Measurements from ENCODE around the gene ST8SIA2. TPM values are rescaled to one million over a fixed set of nuclear protein-coding genes. Genes with fewer than 3 reads are reported as not detected.
A peak's percentile ranks its signal among the peaks of the same experiment; 100 is the strongest.

ST8SIA2 gene
- polyA plus RNA-seq, 1 donor from 2014 or later: 24.0 TPM

DNA sequence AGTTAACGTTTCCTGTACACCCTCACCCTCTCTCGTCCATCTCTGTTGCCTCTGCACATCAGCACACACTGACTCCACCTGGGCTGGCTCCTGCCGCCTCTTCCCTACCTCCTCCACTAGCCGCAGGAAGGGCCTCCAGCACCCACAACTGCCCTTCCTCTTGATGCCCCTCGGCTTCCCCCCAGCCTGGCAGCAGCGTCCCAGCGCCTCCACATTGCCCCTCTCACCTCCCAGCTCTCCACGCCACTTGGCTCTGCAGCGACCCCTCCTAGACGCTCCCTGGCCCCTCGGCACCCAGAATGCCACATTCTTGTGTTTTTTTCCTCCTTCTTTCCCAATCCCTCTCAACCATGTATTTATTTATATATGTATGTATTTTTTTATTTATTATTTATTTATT is 73.6 kb downstream of the ST8SIA2 start:
- TF ChIP-seq, protein P1, sequence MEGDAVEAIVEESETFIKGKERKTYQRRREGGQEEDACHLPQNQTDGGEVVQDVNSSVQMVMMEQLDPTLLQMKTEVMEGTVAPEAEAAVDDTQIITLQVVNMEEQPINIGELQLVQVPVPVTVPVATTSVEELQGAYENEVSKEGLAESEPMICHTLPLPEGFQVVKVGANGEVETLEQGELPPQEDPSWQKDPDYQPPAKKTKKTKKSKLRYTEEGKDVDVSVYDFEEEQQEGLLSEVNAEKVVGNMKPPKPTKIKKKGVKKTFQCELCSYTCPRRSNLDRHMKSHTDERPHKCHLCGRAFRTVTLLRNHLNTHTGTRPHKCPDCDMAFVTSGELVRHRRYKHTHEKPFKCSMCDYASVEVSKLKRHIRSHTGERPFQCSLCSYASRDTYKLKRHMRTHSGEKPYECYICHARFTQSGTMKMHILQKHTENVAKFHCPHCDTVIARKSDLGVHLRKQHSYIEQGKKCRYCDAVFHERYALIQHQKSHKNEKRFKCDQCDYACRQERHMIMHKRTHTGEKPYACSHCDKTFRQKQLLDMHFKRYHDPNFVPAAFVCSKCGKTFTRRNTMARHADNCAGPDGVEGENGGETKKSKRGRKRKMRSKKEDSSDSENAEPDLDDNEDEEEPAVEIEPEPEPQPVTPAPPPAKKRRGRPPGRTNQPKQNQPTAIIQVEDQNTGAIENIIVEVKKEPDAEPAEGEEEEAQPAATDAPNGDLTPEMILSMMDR (IDR thresholded peaks at IDR 0.05; ENCODE audit: poor library complexity, severe bottlenecking): no peak
- no peak for TF ChIP-seq RAD21 (conservative IDR thresholded peaks at IDR 0.05)
- no peak for TF ChIP-seq MXI1 (conservative IDR thresholded peaks at IDR 0.05; ENCODE audit: poor library complexity, severe bottlenecking)
- peak; percentile 2 for TF ChIP-seq POLR2AphosphoS5 (IDR thresholded peaks at IDR 0.05)
- TF ChIP-seq REST (IDR thresholded peaks at IDR 0.05; ENCODE audit: borderline replicate concordance): no peak
- H2AFZ ChIP-seq (ENCODE audit: low read depth, low read length): no peak overlapping the region
- H3K27ac ChIP-seq (ENCODE audit: low read length): no peak overlapping the region
- H3K4me3 ChIP-seq (ENCODE audit: low read length): no peak overlapping the region
- H3K4me2 ChIP-seq (ENCODE audit: low read length): no peak overlapping the region
- peaks cover 3% of the 10 kb centered on the region for H3F3A ChIP-seq (ENCODE audit: insufficient read depth, low read length, poor library complexity, severe bottlenecking)
- no peak overlapping the region for H3K9ac ChIP-seq (ENCODE audit: low read length)
- H3K27me3 ChIP-seq (ENCODE audit: insufficient read depth, low read depth, low read length): no peaks in the 10 kb centered on the region
- H3K9me2 ChIP-seq (ENCODE audit: insufficient read depth, low read length): no peaks in the 10 kb centered on the region
- no peaks in the 10 kb centered on the region for H4K20me1 ChIP-seq (ENCODE audit: insufficient read depth)
- H3K79me2 ChIP-seq (replicated peaks; ENCODE audit: insufficient read depth, low read length): no peaks in the 10 kb centered on the region
- no peaks in the 10 kb centered on the region for H3K9me3 ChIP-seq (ENCODE audit: low read length)
- H3K36me3 ChIP-seq (ENCODE audit: insufficient read depth, low read length): peaks cover 21% of the 10 kb centered on the region

DNA sequence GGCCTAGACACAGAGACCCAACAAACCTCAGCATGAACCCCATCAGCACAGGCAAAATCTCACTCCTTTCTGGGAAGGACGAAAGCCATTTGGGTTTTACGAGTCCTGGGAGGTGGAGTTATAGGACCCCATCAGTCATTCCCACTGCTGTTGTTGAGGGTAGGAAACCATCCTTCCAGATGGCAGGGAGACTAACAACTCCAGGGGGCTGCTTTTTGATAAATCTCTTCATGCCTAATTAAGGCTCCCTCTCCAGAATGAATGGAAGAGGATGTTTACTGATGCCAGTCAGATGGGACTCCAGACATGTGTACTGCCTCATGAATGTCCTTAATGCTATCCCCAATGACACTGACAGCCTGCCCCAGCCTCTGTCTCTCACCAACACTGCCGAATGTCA is 75.3 kb downstream of the ST8SIA2 start:
- Histone ChIP-seq H3K27me3 (ENCODE audit: insufficient read depth, low read depth, low read length) (no peaks in the 10 kb centered on the region), H3K36me3 (ENCODE audit: insufficient read depth, low read length) (peaks cover 21% of the 10 kb centered on the region), H3K79me2 (replicated peaks; ENCODE audit: insufficient read depth, low read length) (no peaks in the 10 kb centered on the region), H3K9ac (ENCODE audit: low read length) (no peak overlapping the region), H3K27ac (ENCODE audit: low read length) (peak overlapping the region; percentile 62), H3K4me3 (ENCODE audit: low read length) (no peak overlapping the region), H3F3A (ENCODE audit: insufficient read depth, low read length, poor library complexity, severe bottlenecking) (peaks cover 3% of the 10 kb centered on the region), H2AFZ (ENCODE audit: low read depth, low read length) (no peak overlapping the region), H3K9me3 (ENCODE audit: low read length) (no peaks in the 10 kb centered on the region), H3K9me2 (ENCODE audit: insufficient read depth, low read length) (no peaks in the 10 kb centered on the region), H3K4me2 (ENCODE audit: low read length) (no peak overlapping the region), H4K20me1 (ENCODE audit: insufficient read depth) (no peaks in the 10 kb centered on the region)
- TF ChIP-seq MXI1 (conservative IDR thresholded peaks at IDR 0.05; ENCODE audit: poor library complexity, severe bottlenecking) (no peak), RAD21 (conservative IDR thresholded peaks at IDR 0.05) (no peak), SMC3 (conservative IDR thresholded peaks at IDR 0.05; ENCODE audit: poor library complexity) (no peak), TAF1 (IDR thresholded peaks at IDR 0.05; ENCODE audit: low read depth) (no peak)
- TF ChIP-seq, protein P1 (IDR thresholded peaks at IDR 0.05; ENCODE audit: poor library complexity, severe bottlenecking): no peak

Measured in neural cell (in vitro differentiated cells).